ENCODE data around the gene CDA. TPM values are rescaled to one million over a fixed set of nuclear protein-coding genes. Genes with fewer than 3 reads are reported as not detected.
A peak's percentile ranks its signal among the peaks of the same experiment; 100 is the strongest.

The CDA gene
- polyA plus RNA-seq, 1 of the 3 experiments (the other 2 are of a cell fraction), result 0.12 TPM

- H3K79me2 ChIP-seq (ENCODE audit: insufficient read depth), result no peaks in the 10 kb centered on the region
- peak; percentile 48 for DNase-seq
- no peak overlapping the region for H3K4me3 ChIP-seq (ENCODE audit: low read depth in 2 of 2, low read length in 1 of 2)
- H4K20me1 ChIP-seq (ENCODE audit: insufficient read depth), result no peaks in the 10 kb centered on the region
- POLR2A ChIA-PET, result no interaction called here
- no peak overlapping the region for H3K4me2 ChIP-seq
- no peaks in the 10 kb centered on the region for H3K36me3 ChIP-seq (replicated peaks in 1 of 2; ENCODE audit: control insufficient read depth in 1 of 2, insufficient read depth in 2 of 2, low read length in 1 of 2)
- H3K9me3 ChIP-seq, result no peaks in the 10 kb centered on the region
- no peaks in the 10 kb centered on the region for H3K27me3 ChIP-seq (ENCODE audit: insufficient read depth)
- H3K27ac ChIP-seq (ENCODE audit: low read depth in 2 of 2, low read length in 1 of 2), result no peak overlapping the region
- CTCF ChIA-PET, result interaction anchor here (1.0 to 1.2 kb wide), 2 partner anchors 15 to 43 kb away, joined by 5 to 6 read pairs; partner anchors contain the start of gene PINK1
- H3K4me1 ChIP-seq (ENCODE audit: control insufficient read depth in 1 of 2, insufficient read depth in 2 of 2, low read depth in 1 of 2, low read length in 1 of 2), result no peaks in the 10 kb centered on the region; a peak in 1 of 4 replicates
- TF ChIP-seq CHD2 (IDR thresholded peaks at IDR 0.05; ENCODE audit: low read length, partially characterized antibody), result no peak
- TF ChIP-seq USF1 (IDR thresholded peaks at IDR 0.05; ENCODE audit: borderline replicate concordance, low read depth), result no peak
- TF ChIP-seq GATA2 (CRISPR knock-in tag; IDR thresholded peaks at IDR 0.05), result 0 out of 2 replicates have a peak, but pooled peaks have one; percentile 23
- no peak overlapping the region for H2AFZ ChIP-seq (ENCODE audit: low read depth)
- H3K9me2 ChIP-seq, result no peaks in the 10 kb centered on the region
- no peaks in the 10 kb centered on the region for H3F3A ChIP-seq (replicated peaks; ENCODE audit: insufficient read depth)
- WGBS (ENCODE audit: low lambda C conversion rate), result 48% methylated on average over 7 of the region's 7 CpGs
- no peak overlapping the region for H3K9ac ChIP-seq
Measured at GRCh38 chr1:20590306-20590777, 1.4 kb downstream of the CDA start.

GRCh38 chr1:20593756-20594155, 4.9 kb downstream of the CDA start:
- Histone ChIP-seq H4K20me1 (ENCODE audit: insufficient read depth) (no peaks in the 10 kb centered on the region), H3K4me3 (ENCODE audit: low read depth in 2 of 2, low read length in 1 of 2) (no peak overlapping the region), H3K36me3 (replicated peaks in 1 of 2; ENCODE audit: control insufficient read depth in 1 of 2, insufficient read depth in 2 of 2, low read length in 1 of 2) (no peaks in the 10 kb centered on the region), H3K4me2 (no peak overlapping the region), H3K79me2 (ENCODE audit: insufficient read depth) (no peaks in the 10 kb centered on the region), H2AFZ (ENCODE audit: low read depth) (no peak overlapping the region), H3K9ac (no peak overlapping the region), H3K9me2 (no peaks in the 10 kb centered on the region), H3F3A (replicated peaks; ENCODE audit: insufficient read depth) (peaks cover 3% of the 10 kb centered on the region), H3K27ac (ENCODE audit: low read depth in 2 of 2, low read length in 1 of 2) (no peak overlapping the region), H3K27me3 (ENCODE audit: insufficient read depth) (no peaks in the 10 kb centered on the region), H3K9me3 (no peaks in the 10 kb centered on the region), H3K4me1 (ENCODE audit: control insufficient read depth in 1 of 2, insufficient read depth in 2 of 2, low read depth in 1 of 2, low read length in 1 of 2) (no peaks in the 10 kb centered on the region; a peak in 1 of 4 replicates)
- POLR2A ChIA-PET, result no interaction called here
- CTCF ChIA-PET, result interaction anchor here (0.6 to 1.0 kb wide), 2 partner anchors 47 to 75 kb away, joined by 3 read pairs; no protein-coding TSS in a partner anchor
- WGBS (ENCODE audit: low lambda C conversion rate), result 90% methylated on average over 4 of the region's 5 CpGs
- DNase-seq, result no peak
- TF ChIP-seq USF2 (IDR thresholded peaks at IDR 0.05; ENCODE audit: borderline replicate concordance, low read depth, low read length), result no peak
- no peak for TF ChIP-seq FOXJ3 (CRISPR knock-in tag; IDR thresholded peaks at IDR 0.05)
- TF ChIP-seq FOXM1 (IDR thresholded peaks at IDR 0.05; ENCODE audit: low read depth), result no peak
- no peak for TF ChIP-seq MXI1 (IDR thresholded peaks at IDR 0.05; ENCODE audit: low read depth, low read length)
- TF ChIP-seq ELF1 (IDR thresholded peaks at IDR 0.05), result no peak
- TF ChIP-seq USF1 (IDR thresholded peaks at IDR 0.05; ENCODE audit: borderline replicate concordance, low read depth), result no peak

GRCh38 chr1:20594746-20595145, 5.8 kb downstream of the CDA start:
- Histone ChIP-seq H3K9ac (no peak overlapping the region), H3K4me2 (no peak overlapping the region), H3F3A (replicated peaks; ENCODE audit: insufficient read depth) (peaks cover 3% of the 10 kb centered on the region), H4K20me1 (ENCODE audit: insufficient read depth) (no peaks in the 10 kb centered on the region), H3K4me3 (ENCODE audit: low read depth in 2 of 2, low read length in 1 of 2) (no peak overlapping the region), H2AFZ (ENCODE audit: low read depth) (no peak overlapping the region), H3K36me3 (replicated peaks in 1 of 2; ENCODE audit: control insufficient read depth in 1 of 2, insufficient read depth in 2 of 2, low read length in 1 of 2) (no peaks in the 10 kb centered on the region), H3K4me1 (ENCODE audit: control insufficient read depth in 1 of 2, insufficient read depth in 2 of 2, low read depth in 1 of 2, low read length in 1 of 2) (no peaks in the 10 kb centered on the region; a peak in 1 of 4 replicates), H3K27ac (ENCODE audit: low read depth in 2 of 2, low read length in 1 of 2) (no peak overlapping the region), H3K27me3 (ENCODE audit: insufficient read depth) (no peaks in the 10 kb centered on the region), H3K9me3 (no peaks in the 10 kb centered on the region), H3K9me2 (no peaks in the 10 kb centered on the region), H3K79me2 (ENCODE audit: insufficient read depth) (no peaks in the 10 kb centered on the region)
- 88% methylated on average over 10 of the region's 14 CpGs for WGBS (ENCODE audit: low lambda C conversion rate)
- ChIA-PET POLR2A (no interaction called here), CTCF (interaction anchor here (0.7 to 1.4 kb wide), 2 partner anchors 39 to 42 kb away, joined by 3 to 8 read pairs; partner anchors contain the start of genes FAM43B and PINK1)
- no peak for DNase-seq
- TF ChIP-seq JUND (IDR thresholded peaks at IDR 0.05) (no peak), FOSL2 (IDR thresholded peaks at IDR 0.05; ENCODE audit: borderline replicate concordance, low read depth) (no peak), RAD21 (IDR thresholded peaks at IDR 0.05; ENCODE audit: low read length) (no peak), RXRA (IDR thresholded peaks at IDR 0.05; ENCODE audit: borderline replicate concordance, low read depth) (no peak), POLR2AphosphoS5 (IDR thresholded peaks at IDR 0.05; ENCODE audit: low read depth, low read length) (no peak), CTCF (IDR thresholded peaks at IDR 0.05) (no peak), TCF12 (IDR thresholded peaks at IDR 0.05) (no peak), EP300 (IDR thresholded peaks at IDR 0.05; ENCODE audit: borderline replicate concordance in 1 of 2, low read depth in 1 of 2, low read length in 1 of 2) (no peak), GABPA (IDR thresholded peaks at IDR 0.05; ENCODE audit: low read depth) (no peak), GATA2 (CRISPR knock-in tag; IDR thresholded peaks at IDR 0.05) (no peak), PBX3 (IDR thresholded peaks at IDR 0.05) (no peak)
